Measurements from ENCODE around the gene CRTC1. TPM values are rescaled to one million over a fixed set of nuclear protein-coding genes. Genes with fewer than 3 reads are reported as not detected.

The CRTC1 gene
- total RNA-seq, 2 donors from 2014 or later: 7.1 to 7.3 TPM

DNA sequence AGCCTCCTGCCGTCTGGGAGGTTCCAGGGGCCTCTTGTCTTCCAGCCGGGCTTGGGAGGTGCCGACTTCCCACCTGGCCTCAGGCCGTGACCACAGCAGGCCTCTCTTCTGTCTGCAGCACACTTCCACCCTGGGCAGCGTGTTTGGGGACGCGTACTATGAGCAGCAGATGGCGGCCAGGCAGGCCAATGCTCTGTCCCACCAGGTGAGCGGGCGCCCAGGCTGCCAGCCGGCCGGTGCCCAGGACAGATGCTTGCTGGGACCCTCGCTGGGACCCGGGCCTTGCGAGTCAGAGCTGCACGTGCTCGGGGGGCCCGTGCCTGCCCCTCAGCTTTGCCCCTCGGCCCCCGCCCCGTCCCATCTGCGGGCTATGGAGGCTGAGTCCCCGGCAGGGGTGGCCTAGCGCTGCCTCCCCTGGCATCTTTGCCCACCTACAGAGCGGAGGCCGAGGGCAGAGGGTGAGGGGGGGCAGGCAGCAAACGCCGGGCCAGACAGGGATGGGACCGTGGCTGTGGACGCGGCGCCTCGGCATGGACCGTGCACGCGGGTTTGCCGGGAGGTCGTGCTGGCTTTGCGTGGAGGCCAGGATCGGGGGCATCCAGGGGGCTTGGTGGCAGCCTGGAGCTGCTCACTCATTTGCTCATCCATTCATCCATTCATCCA, 91.4 kb downstream of the CRTC1 start:
- no peaks in the 10 kb centered on the region for H3K36me3 Mint-ChIP-seq (ENCODE audit: insufficient read depth in 2 of 2)
- ATAC-seq (replicated peaks in 1 of 2) (no peak), DNase-seq (no peak)
- H3K9me3 Mint-ChIP-seq: no peaks in the 10 kb centered on the region
- no peaks in the 10 kb centered on the region for H3K27me3 Mint-ChIP-seq (ENCODE audit: low read depth)
- H3K4me1 Mint-ChIP-seq (ENCODE audit: low read depth): peaks cover 11% of the 10 kb centered on the region
- H3K4me3 Mint-ChIP-seq: no peak overlapping the region
- H3K27ac Mint-ChIP-seq: no peak overlapping the region

DNA sequence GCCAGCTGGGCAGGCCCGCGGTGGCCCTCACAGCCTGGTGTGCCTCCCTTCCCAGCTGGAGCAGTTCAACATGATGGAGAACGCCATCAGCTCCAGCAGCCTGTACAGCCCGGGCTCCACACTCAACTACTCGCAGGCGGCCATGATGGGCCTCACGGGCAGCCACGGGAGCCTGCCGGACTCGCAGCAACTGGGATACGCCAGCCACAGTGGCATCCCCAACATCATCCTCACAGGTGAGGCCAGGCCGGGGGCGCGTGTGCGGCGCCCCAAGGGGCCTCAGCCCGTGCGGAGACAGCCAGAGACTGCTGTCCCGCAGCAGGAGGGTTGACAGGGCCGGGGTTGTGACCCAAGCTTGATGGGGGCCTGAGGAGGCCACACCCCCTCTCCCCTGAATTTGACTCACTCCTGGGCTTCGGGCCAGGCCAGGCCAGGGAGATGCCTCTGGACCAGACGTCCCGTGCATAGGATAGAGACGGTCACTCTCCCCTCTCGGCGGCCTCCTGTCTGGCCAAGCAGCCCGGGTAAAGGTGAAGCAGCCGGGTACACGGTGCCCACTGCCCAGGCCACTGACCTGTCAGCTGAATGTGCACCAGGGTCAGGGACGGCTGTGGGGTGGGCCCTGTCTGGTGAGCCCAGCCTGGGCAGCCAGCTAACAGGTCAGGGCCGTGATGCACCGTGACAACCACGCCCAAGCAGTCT, 92.3 kb downstream of the CRTC1 start:
- Mint-ChIP-seq H3K4me1 (ENCODE audit: low read depth) (peaks cover 5% of the 10 kb centered on the region), H3K9me3 (no peaks in the 10 kb centered on the region), H3K36me3 (ENCODE audit: insufficient read depth in 2 of 2) (no peaks in the 10 kb centered on the region), H3K4me3 (no peak overlapping the region), H3K27ac (no peak overlapping the region), H3K27me3 (ENCODE audit: low read depth) (no peaks in the 10 kb centered on the region)
- no peak for DNase-seq
- no peak for ATAC-seq (replicated peaks in 1 of 2)

DNA sequence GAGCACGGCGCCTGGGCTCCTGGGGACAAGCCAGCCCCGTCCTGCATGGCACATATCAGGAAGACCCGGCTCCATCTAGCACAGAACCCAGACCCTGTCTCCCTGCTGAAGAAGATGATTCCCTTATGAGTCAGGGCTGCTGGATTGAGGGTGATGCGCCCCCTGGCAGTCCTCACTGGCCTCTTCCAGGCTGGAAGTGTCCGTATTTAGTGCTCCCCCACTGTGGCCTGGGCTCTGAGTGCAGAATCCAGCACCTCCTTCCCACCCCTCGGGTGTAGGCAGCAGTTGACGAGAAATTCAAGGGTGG, 92.8 kb downstream of the CRTC1 start:
- H3K9me3 Mint-ChIP-seq: no peaks in the 10 kb centered on the region
- no peak for ATAC-seq (replicated peaks in 1 of 2)
- H3K4me1 Mint-ChIP-seq (ENCODE audit: low read depth): peaks cover 5% of the 10 kb centered on the region
- H3K4me3 Mint-ChIP-seq: no peak overlapping the region
- DNase-seq: no peak
- H3K27me3 Mint-ChIP-seq (ENCODE audit: low read depth): no peaks in the 10 kb centered on the region
- H3K36me3 Mint-ChIP-seq (ENCODE audit: insufficient read depth in 2 of 2): no peaks in the 10 kb centered on the region
- H3K27ac Mint-ChIP-seq: no peak overlapping the region

DNA sequence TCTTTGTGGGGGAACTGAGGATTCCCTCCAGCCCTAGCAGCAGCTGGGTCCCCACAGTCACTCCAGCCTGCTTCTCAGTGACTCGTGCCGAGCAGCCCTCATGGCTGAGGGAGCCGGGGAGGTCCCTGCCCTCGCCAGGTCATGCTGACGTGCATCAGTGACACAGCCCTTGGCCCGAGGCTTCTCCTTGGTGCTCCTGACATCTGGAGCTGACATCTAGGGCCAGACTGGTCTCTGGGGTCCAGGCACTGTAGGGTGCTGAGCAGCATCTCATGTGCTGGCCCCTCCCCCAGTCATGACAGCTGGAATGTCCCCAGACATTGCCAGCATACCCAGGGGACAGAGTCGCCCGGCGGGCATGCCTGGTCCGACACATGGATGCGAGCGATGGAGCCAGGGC, 93.3 kb downstream of the CRTC1 start:
- no peaks in the 10 kb centered on the region for H3K27me3 Mint-ChIP-seq (ENCODE audit: low read depth)
- H3K9me3 Mint-ChIP-seq: no peaks in the 10 kb centered on the region
- H3K36me3 Mint-ChIP-seq (ENCODE audit: insufficient read depth in 2 of 2): no peaks in the 10 kb centered on the region
- no peak for ATAC-seq (replicated peaks in 1 of 2)
- no peak for DNase-seq
- no peak overlapping the region for H3K27ac Mint-ChIP-seq
- H3K4me1 Mint-ChIP-seq (ENCODE audit: low read depth): peaks cover 5% of the 10 kb centered on the region
- no peak overlapping the region for H3K4me3 Mint-ChIP-seq

DNA sequence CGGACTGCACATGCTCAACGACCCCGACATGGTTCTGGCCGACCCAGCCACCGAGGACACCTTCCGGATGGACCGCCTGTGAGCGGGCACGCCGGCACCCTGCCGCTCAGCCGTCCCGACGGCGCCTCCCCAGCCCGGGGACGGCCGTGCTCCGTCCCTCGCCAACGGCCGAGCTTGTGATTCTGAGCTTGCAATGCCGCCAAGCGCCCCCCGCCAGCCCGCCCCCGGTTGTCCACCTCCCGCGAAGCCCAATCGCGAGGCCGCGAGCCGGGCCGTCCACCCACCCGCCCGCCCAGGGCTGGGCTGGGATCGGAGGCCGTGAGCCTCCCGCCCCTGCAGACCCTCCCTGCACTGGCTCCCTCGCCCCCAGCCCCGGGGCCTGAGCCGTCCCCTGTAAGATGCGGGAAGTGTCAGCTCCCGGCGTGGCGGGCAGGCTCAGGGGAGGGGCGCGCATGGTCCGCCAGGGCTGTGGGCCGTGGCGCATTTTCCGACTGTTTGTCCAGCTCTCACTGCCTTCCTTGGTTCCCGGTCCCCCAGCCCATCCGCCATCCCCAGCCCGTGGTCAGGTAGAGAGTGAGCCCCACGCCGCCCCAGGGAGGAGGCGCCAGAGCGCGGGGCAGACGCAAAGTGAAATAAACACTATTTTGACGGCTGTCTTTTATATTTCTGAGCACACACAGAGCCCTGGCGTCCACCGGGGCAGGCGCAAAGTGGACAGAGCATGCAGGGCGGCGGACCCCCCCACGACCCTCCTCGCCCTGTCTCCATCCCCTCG, 94.0 kb downstream of the CRTC1 start:
- Mint-ChIP-seq H3K36me3 (ENCODE audit: insufficient read depth in 2 of 2) (no peaks in the 10 kb centered on the region), H3K9me3 (no peaks in the 10 kb centered on the region), H3K27me3 (ENCODE audit: low read depth) (no peaks in the 10 kb centered on the region), H3K4me3 (no peak overlapping the region), H3K4me1 (ENCODE audit: low read depth) (peaks cover 5% of the 10 kb centered on the region), H3K27ac (no peak overlapping the region)
- ATAC-seq (replicated peaks in 1 of 2): no peak
- no peak for DNase-seq

DNA sequence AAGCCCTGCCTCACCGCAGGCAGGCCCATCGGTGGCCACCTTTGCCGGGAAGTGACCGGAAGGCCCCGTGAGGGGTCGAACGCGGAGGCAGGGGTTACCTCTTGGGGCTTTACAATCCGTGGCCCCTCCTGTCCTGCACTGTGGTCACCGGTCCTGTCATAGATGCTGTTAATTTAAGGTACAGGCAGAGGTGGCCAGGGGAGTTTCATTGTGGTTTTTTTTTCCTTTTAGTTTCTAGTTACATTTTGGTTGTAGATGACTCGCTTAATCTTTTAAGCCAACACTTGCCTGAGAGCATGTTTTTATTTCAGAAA, 94.6 kb downstream of the CRTC1 start:
- no peaks in the 10 kb centered on the region for H3K36me3 Mint-ChIP-seq (ENCODE audit: insufficient read depth in 2 of 2)
- no peak overlapping the region for H3K4me3 Mint-ChIP-seq
- H3K27me3 Mint-ChIP-seq (ENCODE audit: low read depth): no peaks in the 10 kb centered on the region
- no peaks in the 10 kb centered on the region for H3K9me3 Mint-ChIP-seq
- ATAC-seq (replicated peaks in 1 of 2) (no peak), DNase-seq (no peak)
- H3K4me1 Mint-ChIP-seq (ENCODE audit: low read depth): peaks cover 5% of the 10 kb centered on the region
- no peak overlapping the region for H3K27ac Mint-ChIP-seq

DNA sequence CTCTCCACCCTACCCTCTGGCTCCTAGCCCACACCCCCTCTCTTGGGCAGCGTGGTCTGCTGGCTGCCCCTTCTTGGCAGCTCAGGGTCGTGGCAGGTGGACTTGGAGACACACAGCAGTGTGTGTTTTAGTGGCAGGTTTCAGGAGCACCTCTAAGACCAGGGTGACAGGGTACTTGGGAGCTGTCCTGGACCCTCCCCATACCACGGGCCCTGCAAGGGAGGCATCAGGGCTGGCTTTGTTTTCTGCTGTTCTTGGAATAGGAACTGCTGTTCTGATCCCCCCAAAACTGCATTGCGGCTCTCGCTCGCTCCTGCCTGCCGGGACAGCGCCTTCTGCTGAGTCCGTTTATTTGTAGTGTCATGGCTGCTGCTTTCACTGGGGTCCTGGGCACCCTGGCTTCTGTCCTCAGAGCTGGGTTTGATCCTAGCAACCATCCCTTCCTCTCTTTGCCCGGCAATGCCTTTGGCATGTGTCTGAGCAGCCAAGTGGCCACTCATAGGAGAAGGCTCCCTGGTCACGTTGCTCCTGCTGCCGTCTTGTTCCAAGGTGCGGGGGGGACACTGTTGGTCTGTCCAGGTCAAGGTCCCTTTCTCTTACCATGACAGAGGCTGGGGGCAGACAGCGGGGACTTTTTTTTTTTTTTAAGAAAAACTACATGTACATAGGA, 95.5 kb downstream of the CRTC1 start:
- no peaks in the 10 kb centered on the region for H3K9me3 Mint-ChIP-seq

DNA sequence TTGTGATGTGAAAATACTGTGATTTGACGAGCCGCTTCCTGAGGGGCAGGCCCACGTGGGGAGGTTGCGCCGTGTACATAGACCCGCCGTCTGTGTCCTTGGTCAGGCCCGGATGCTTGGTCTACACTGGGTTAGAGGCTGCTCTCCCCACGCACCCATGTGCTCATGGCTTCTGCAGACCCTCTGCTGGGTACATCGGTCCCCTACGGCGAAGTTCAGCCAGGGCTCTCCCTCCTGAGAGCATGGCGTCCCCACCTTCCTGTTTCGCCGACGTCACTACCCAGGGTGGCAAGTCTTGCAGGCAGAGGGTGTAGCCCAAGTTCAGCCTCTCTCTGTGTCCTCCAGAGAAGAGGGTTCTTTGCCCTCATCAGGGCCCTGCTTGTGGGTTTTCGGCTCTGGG, 96.6 kb downstream of the CRTC1 start:
- Mint-ChIP-seq H3K4me1 (ENCODE audit: low read depth) (peaks cover 5% of the 10 kb centered on the region), H3K36me3 (ENCODE audit: insufficient read depth in 2 of 2) (no peaks in the 10 kb centered on the region), H3K9me3 (no peaks in the 10 kb centered on the region), H3K4me3 (no peak overlapping the region), H3K27ac (no peak overlapping the region), H3K27me3 (ENCODE audit: low read depth) (peaks cover 9% of the 10 kb centered on the region)
- ATAC-seq (replicated peaks in 1 of 2) (no peak), DNase-seq (no peak)

More for the DNA sequence above, 95.5 kb downstream of the CRTC1 start:
- Mint-ChIP-seq H3K4me3 (no peak overlapping the region), H3K36me3 (ENCODE audit: insufficient read depth in 2 of 2) (no peaks in the 10 kb centered on the region), H3K27ac (no peak overlapping the region), H3K4me1 (ENCODE audit: low read depth) (peaks cover 5% of the 10 kb centered on the region), H3K27me3 (ENCODE audit: low read depth) (no peaks in the 10 kb centered on the region)
- no peak for ATAC-seq (replicated peaks in 1 of 2)
- no peak for DNase-seq

DNA sequence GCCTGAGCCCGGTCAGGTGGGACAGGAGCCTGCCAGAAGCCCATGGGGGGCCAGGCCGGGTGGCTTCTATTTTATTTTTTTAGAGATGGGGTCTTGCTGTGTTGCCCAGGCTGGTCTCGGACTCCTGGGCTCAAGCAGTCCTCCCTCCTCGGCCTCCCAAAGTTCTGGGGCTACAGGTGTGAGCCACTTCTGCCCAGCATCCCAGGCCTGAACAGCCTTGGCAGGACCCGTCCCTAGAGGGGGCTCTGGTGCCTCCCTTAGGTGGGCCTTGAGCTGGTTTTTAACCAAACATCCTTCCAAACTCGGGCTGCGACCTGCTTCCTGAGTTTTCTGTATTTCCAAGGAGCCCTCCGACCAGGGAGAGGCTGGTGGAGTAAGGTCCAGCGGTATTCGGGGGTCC, 97.2 kb downstream of the CRTC1 start:
- Mint-ChIP-seq H3K27ac (no peak overlapping the region), H3K27me3 (ENCODE audit: low read depth) (peaks cover 14% of the 10 kb centered on the region), H3K4me1 (ENCODE audit: low read depth) (peaks cover 11% of the 10 kb centered on the region), H3K36me3 (ENCODE audit: insufficient read depth in 2 of 2) (no peaks in the 10 kb centered on the region), H3K4me3 (no peak overlapping the region), H3K9me3 (no peaks in the 10 kb centered on the region)
- ATAC-seq (replicated peaks in 1 of 2) (no peak), DNase-seq (no peak)

DNA sequence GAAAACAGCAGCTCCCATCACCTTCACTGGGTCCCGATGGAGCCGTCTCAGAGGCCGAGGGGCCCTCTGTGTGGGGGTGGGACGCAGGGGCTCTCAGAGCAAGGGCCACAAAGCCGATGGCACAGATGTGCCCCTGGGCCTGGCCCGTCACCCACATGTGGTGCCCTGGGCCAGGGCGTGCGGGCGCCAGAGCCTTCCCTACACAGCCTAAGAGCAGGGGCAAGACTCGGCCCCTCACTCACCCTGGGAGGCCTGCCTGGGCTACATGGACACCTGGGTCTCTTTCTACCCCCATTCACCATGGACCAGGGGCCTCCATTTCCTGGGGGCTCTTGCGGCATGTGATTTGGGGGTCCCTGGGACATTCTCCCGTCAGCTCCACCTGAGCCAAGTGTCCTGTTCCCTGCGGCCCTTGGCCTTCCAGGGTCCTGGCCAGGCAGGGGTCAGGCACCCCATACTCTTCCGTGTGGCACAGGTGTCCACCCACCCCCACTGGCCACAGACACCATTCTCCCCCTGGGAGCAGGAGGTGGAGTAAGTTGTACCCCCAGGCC, 97.6 kb downstream of the CRTC1 start:
- no peaks in the 10 kb centered on the region for H3K9me3 Mint-ChIP-seq
- ATAC-seq (replicated peaks in 1 of 2): no peak
- no peak for DNase-seq
- H3K4me3 Mint-ChIP-seq: no peak overlapping the region
- no peak overlapping the region for H3K27ac Mint-ChIP-seq
- peaks cover 19% of the 10 kb centered on the region for H3K27me3 Mint-ChIP-seq (ENCODE audit: low read depth)
- peaks cover 16% of the 10 kb centered on the region for H3K4me1 Mint-ChIP-seq (ENCODE audit: low read depth)
- no peaks in the 10 kb centered on the region for H3K36me3 Mint-ChIP-seq (ENCODE audit: insufficient read depth in 2 of 2)

DNA sequence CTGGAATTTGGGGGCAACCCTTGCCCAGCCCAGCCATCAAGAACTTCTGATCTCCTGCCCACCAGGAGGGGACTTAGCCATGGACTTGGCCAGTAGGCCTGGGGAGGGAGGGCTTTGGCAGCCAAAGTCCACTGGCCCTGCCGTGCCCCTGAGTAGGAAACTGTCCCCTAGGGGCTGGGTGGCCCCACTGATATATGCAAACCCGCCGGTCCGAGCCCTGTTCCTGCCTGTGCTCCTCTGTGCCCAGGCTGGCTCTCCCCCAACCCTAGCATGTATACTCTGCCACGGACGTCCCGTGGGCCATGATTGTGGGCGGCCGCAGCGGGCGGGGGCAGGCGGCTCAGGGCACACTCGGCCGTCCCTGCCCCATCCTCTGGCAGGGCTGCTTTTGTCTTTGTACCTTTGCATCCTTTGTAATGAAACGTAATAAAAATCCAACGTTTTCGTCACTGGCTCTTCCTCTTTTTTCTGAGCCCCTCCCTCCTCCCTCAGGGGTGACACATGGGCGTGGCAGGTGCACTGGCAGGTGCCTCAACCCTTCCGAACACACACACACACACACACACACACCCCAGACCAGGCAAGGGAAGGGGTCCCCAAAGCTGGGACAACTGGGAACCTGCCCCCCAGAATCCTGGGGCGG, 98.5 kb downstream of the CRTC1 start:
- H3K4me3 Mint-ChIP-seq: no peak overlapping the region
- ATAC-seq (replicated peaks in 1 of 2) (no peak), DNase-seq (no peak)
- no peaks in the 10 kb centered on the region for H3K9me3 Mint-ChIP-seq
- peaks cover 18% of the 10 kb centered on the region for H3K4me1 Mint-ChIP-seq (ENCODE audit: low read depth)
- no peak overlapping the region for H3K27ac Mint-ChIP-seq
- H3K27me3 Mint-ChIP-seq (ENCODE audit: low read depth): peaks cover 28% of the 10 kb centered on the region
- H3K36me3 Mint-ChIP-seq (ENCODE audit: insufficient read depth in 2 of 2): no peaks in the 10 kb centered on the region

DNA sequence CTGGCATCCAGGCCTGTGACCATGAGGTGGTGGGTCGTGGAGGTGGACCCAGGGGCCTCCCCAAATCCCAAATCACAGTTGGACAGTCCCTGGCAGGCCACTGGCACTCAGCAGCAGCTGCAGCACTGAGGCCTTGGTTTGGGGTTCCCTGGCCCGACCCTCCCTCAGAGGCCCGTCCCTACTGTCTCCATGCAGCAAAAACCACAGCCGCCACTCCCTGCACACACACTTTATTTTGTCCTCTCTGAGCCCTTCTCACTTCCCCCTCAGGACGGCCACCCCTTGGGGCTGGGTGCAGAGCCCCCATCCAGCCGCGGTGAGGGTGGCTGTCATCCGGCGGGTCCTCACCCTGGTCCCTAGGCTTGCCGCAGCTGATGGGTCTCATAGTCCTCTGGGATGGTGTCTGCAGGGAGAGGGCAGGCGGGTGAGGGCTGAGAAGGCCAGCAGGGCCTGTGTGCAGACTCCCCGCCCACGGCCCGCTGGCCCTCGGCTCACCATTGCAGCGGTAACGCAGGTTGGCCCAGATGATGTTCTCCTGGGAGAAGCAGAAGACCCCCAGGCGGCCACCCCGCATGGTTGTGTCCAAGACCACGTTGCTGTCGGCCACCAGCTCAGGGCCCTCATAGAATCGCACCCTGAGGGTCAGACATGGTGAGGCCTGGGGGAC, 99.2 kb downstream of the CRTC1 start:
- H3K4me3 Mint-ChIP-seq: no peak overlapping the region
- ATAC-seq (replicated peaks in 1 of 2): no peak
- H3K36me3 Mint-ChIP-seq (ENCODE audit: insufficient read depth in 2 of 2): peaks cover 0 to 4% of the 10 kb centered on the region in 2 donors
- DNase-seq: no peak
- H3K27me3 Mint-ChIP-seq (ENCODE audit: low read depth): peaks cover 35% of the 10 kb centered on the region
- H3K9me3 Mint-ChIP-seq: no peaks in the 10 kb centered on the region
- H3K4me1 Mint-ChIP-seq (ENCODE audit: low read depth): peaks cover 24% of the 10 kb centered on the region
- H3K27ac Mint-ChIP-seq: no peak overlapping the region
